WTC11 (cell line): ENCODE results near the gene GDAP1L1. TPM values are rescaled to one million over a fixed set of nuclear protein-coding genes. Genes with fewer than 3 reads are reported as not detected.

Experiments used
- ARID4B ChIP-seq: sonication (generic); formaldehyde crosslinking; IDR thresholded peaks from 2 replicates; pipeline ENCODE4 v1.8.0; 2023; ENCODE audit warnings: missing genetic modification reagents, mild to moderate bottlenecking, borderline replicate concordance
- E2F1 ChIP-seq: sonication (generic); formaldehyde crosslinking; IDR thresholded peaks from 2 replicates; pipeline ENCODE4 v1.8.0; 2022; ENCODE audit warnings: mild to moderate bottlenecking, missing genetic modification reagents
- ERG ChIP-seq: fragments of 250-450 bp; sonication (Bioruptor Pico); IDR thresholded peaks from 2 replicates; pipeline ENCODE4 v1.8.0; 2021; ENCODE audit warnings: mild to moderate bottlenecking
- FOXK1 ChIP-seq: sonication (generic); formaldehyde crosslinking; IDR thresholded peaks from 2 replicates; pipeline ENCODE4 v1.8.0; 2022; ENCODE audit warnings: mild to moderate bottlenecking, moderate library complexity, missing genetic modification reagents
- FOXP4 ChIP-seq: sonication (generic); formaldehyde crosslinking; IDR thresholded peaks from 2 replicates; pipeline ENCODE4 v1.8.0; 2022; ENCODE audit warnings: mild to moderate bottlenecking, missing genetic modification reagents
- HMGXB4 ChIP-seq: sonication (generic); formaldehyde crosslinking; IDR thresholded peaks from 2 replicates; pipeline ENCODE4 v1.8.1; 2023; ENCODE audit warnings: mild to moderate bottlenecking, moderate library complexity, missing genetic modification reagents
- MAX ChIP-seq: sonication (generic); formaldehyde crosslinking; IDR thresholded peaks from 2 replicates; pipeline ENCODE4 v1.8.0; 2022; ENCODE audit warnings: mild to moderate bottlenecking, missing genetic modification reagents
- NFE2L1 ChIP-seq: sonication (generic); formaldehyde crosslinking; IDR thresholded peaks from 2 replicates; pipeline ENCODE4 v1.8.1; 2023; ENCODE audit warnings: missing genetic modification reagents
- NR2C2 ChIP-seq: sonication (generic); formaldehyde crosslinking; IDR thresholded peaks from 2 replicates; pipeline ENCODE4 v1.8.0; 2022; ENCODE audit warnings: mild to moderate bottlenecking, missing genetic modification reagents
- SP1 ChIP-seq: sonication (generic); formaldehyde crosslinking; conservative IDR thresholded peaks from 2 replicates; pipeline ENCODE4 v1.8.1; 2022; ENCODE audit warnings: missing genetic modification reagents
- USF1 ChIP-seq: sonication (generic); formaldehyde crosslinking; IDR thresholded peaks from 2 replicates; pipeline ENCODE4 v1.8.0; 2022; ENCODE audit warnings: mild to moderate bottlenecking, missing genetic modification reagents
- ZNF425 ChIP-seq: fragments of 250-450 bp; sonication (Bioruptor Pico); conservative IDR thresholded peaks from 2 replicates; pipeline ENCODE4 v1.9.0; 2021; ENCODE audit warnings: mild to moderate bottlenecking
- total RNA-seq: library from RNA; stranded (reverse); gene quantifications from 3 replicates; pipeline ENCODE4 v1.2.3, GENCODE V29; 2021

The GDAP1L1 gene
- total RNA-seq, 1 experiment from 2014 or later = 7.5 TPM

GRCh38 chr20:44210406-44211176, 36.5 kb upstream of the GDAP1L1 start, which contains the start of gene OSER1 (continued):
- TF ChIP-seq ARID4B (CRISPR knock-in tag) (peak; percentile 39; the same call in 1 of the 2 replicates), ZNF425 (CRISPR knock-in tag) (no peak), FOXP4 (no peak), NR2C2 (CRISPR knock-in tag) (peak; percentile 17; the same call in 1 of the 2 replicates), NFE2L1 (CRISPR knock-in tag) (peak; percentile 31; the same call in 1 of the 2 replicates), HMGXB4 (peak; percentile 22), SP1 (CRISPR knock-in tag) (peak; percentile 81), FOXK1 (CRISPR knock-in tag) (peak; percentile 99), USF1 (CRISPR knock-in tag) (peak; percentile 90), ERG (no peak), E2F1 (no peak), MAX (CRISPR knock-in tag) (peak; percentile 92)
